A549 (cell line): ENCODE data around the gene CHST6.

Experiments
- CHD2 ChIP-seq: fragments of 150-350 bp; IDR thresholded peaks from 2 replicates; pipeline ENCODE4 v1.6.1; 2014; ENCODE audit warnings: low read length; ENCODE audit not compliant: partially characterized antibody
- CTCF ChIP-seq: fragments of >200 bp; sonication (Bioruptor Twin); formaldehyde crosslinking; IDR thresholded peaks from 3 replicates; pipeline ENCODE4 v1.5.1; 2016
- HDAC2 ChIP-seq: fragments of 200-600 bp; sonication (generic); IDR thresholded peaks from 2 replicates; pipeline ENCODE4 v1.6.1; 2016
- KDM5A ChIP-seq: fragments of 200-600 bp; sonication (generic); IDR thresholded peaks from 2 replicates; pipeline ENCODE4 v1.6.1; 2016; ENCODE audit warnings: antibody characterized with exemption, mild to moderate bottlenecking
- NFE2L2 ChIP-seq: fragments of 150-350 bp; conservative IDR thresholded peaks from 2 replicates; pipeline ENCODE4 v1.6.1; 2014; ENCODE audit warnings: low read length
- PBX3 ChIP-seq: IDR thresholded peaks from 2 replicates; pipeline ENCODE4 v1.6.1; 2012
- POLR2A ChIP-seq: IDR thresholded peaks from 2 replicates; pipeline ENCODE4 v1.6.1; 2012; ENCODE audit warnings: mild to moderate bottlenecking, low read length
- RARB ChIP-seq: fragments of 250-450 bp; sonication (Bioruptor Pico); IDR thresholded peaks from 2 replicates; pipeline ENCODE4 v1.8.0; 2021; ENCODE audit warnings: mild to moderate bottlenecking, moderate library complexity
- REST ChIP-seq: fragments of 200-600 bp; sonication (generic); IDR thresholded peaks from 2 replicates; pipeline ENCODE4 v1.6.1; 2016; ENCODE audit warnings: antibody characterized with exemption, mild to moderate bottlenecking, moderate library complexity
- RNF2 ChIP-seq: fragments of 200-600 bp; sonication (generic); IDR thresholded peaks from 2 replicates; pipeline ENCODE4 v1.6.1; 2016; ENCODE audit warnings: low read depth, mild to moderate bottlenecking, antibody characterized with exemption, moderate library complexity, borderline replicate concordance

- no peak for TF ChIP-seq CHD2
- no peak for TF ChIP-seq RNF2
- TF ChIP-seq CTCF: no peak
- no peak for TF ChIP-seq KDM5A
- TF ChIP-seq PBX3: no peak
- no peak for TF ChIP-seq NFE2L2
- TF ChIP-seq POLR2A: no peak
- TF ChIP-seq HDAC2: no peak
- TF ChIP-seq RARB (CRISPR knock-in tag): no peak
- TF ChIP-seq REST: no peak
Observed at GRCh38 chr16:75527825-75528299, 32.6 kb upstream of the CHST6 start.
